HG03097 (cell line): ENCODE measurements around the gene WSCD2.

Experiments used
- ATAC-seq: cut with Tn5 transposase; IDR thresholded peaks from one replicate; pipeline ENCODE4 v1.9.1; 2021; ENCODE audit not compliant: unreplicated experiment, low FRiP score

WSCD2 gene

DNA sequence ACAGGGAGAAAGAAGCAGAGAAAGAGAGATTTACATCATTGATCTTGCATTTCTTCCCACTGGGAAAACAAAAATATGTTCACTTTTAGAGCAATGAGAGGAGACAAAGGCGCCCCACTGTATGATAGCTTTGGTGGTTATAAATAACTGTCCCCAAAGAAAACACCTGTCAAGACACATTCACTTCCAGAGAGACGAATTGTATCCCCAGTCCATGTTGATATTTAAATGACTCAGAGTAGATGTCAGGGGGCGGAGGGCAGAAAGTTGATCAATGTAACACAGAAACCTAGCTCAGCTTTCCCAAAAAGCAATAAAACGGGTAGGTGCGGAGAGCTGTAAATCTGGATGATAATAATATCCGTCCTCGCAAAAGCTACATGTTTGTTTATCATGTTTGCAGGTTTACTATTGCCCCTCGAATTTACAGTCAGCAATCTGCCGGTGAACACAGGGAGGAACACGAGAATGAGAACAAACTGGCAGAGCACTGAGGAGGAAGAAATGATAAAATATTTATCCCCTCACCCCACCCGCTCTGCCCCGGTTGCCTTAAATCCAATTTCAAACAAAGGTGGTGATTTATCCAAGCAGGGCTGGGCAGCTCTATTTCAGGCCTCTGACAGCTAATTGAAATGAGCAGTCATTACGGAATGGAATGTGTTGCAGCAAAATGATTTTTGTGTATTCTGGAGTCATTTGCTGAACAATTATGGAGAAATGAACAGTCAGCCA is 125.6 kb downstream of the WSCD2 start:
- no peak for ATAC-seq

DNA sequence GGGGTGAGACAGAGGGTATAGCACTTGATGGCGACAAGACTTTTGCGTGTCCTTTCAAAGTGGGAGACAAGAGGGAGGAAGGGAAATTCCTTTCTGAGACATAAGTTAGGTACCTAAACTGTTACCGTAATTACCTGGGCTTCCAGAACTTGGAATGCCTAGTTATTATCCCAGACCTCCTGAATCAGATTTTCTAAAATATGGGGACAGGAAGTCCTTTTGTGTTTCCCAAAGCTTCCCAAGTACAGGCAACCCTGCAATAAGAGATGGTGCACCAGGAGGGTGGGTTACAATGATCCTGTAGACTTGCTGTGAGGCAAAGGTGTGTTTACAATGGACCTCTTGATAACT is 126.1 kb downstream of the WSCD2 start:
- ATAC-seq: no peak

DNA sequence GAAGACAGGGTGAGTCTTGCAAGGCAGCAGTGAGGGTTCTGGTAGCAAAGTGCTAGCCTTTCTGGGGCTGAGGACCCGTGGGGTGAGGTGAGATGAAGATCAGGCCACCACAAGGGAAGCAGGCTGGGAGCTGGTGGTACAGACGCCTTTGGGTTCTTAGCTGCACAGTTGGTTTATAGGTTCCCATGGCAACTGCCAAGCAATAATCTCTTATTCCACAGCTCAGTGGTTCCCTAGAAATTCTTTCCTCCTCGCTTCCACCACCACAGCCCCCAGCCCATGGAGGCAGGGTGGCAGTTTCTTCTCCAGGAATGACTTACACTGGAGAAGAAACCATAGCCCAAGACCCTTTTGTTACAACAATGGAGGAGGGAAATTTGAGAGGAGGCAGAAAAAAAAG is 127.9 kb downstream of the WSCD2 start:
- ATAC-seq: no peak

DNA sequence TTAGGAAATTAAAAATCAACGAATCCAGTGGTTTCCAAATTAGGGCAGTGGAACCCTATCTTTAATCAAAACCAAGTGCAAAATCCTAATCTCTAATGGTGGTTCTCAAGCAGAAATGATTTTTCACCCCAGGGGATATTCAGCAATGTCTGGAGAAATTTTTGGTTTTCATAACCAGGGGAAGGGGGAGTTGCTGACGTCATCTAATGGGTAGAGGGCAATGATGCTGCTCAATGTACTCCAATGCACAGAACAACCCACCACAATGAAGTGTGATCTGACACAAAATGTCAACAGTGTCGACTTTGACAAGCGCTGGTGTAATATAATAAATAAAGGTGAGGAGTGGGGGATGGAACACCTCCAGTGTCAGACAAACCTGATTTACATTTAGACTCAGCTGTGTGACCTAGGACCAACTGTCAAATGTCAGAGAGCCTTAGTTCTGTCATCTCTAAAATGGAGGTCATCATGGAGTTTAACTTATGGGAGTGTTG is 128.6 kb downstream of the WSCD2 start:
- ATAC-seq: no peak

DNA sequence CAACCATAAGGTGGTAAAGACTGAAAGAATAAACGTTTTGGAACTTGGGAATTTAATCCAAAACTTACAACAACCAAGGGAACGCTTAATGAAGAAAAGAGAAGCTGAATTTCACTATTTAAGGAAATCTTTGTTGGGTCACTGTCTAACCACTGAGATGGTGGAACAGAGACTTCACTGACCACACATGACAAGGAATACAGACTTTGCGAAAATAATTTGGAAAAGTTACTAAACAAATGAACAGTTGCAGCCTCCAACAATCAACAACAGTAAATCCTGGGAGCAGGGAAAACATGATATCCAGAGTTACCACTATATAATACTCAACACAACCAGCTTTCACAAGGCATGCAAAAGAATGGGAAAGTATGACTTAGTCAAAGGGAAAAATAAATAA is 131.0 kb downstream of the WSCD2 start:
- no peak for ATAC-seq

DNA sequence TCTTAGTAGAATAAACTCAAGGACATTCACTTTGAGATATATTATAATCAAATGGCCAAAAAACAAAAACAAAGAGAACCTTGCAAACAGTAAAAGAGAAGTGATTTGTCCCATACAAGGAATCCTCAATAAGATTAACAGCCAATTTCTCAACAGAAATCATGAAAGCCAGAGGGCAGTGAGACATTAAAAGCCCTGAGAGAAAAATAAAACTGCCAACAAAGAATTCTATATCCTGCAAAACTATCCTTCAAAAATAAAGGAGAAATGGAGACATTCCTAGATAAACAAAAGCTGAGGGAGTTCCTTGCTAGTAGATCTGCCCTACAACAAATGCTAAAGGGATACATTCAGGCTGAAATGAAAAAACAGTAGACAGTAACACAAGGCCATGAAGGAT is 131.9 kb downstream of the WSCD2 start:
- no peak for ATAC-seq

DNA sequence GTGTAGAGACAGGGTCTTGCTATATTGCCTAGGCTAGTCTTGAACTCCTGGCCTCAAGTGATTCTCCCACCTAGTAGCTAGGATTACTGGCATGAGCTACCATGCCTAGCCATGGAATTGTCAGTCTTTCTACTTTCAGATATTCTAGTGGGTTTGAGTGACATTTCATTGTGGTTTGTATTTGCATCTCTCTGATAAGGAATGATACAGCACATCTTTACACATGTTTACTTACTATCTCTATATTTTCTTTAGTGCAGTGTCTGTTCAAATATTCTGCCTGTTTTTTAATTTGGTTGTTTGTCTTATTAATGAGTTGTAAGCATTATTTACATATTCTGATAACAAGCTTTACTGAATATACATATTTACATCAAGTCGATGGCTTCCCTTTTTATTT is 136.4 kb downstream of the WSCD2 start:
- ATAC-seq: no peak

DNA sequence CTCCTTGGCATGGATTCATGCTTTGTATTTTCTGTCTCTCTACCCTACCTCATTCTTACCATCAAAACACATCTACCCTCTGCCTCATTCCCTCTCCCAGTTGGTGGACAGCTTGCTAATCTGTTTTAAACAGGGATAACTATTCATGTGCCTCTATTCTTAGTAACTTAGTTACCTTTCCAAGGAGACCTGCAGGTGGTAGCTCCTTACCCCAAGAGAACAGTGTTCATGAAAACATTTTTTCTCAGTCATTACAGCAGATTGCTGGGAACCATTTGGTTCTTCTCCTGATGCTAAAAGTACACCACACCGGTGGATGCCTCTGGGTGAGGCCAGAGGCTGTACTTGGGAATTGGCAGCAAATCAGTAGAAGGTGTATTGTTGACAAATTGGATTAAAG is 137.0 kb downstream of the WSCD2 start:
- ATAC-seq: no peak

DNA sequence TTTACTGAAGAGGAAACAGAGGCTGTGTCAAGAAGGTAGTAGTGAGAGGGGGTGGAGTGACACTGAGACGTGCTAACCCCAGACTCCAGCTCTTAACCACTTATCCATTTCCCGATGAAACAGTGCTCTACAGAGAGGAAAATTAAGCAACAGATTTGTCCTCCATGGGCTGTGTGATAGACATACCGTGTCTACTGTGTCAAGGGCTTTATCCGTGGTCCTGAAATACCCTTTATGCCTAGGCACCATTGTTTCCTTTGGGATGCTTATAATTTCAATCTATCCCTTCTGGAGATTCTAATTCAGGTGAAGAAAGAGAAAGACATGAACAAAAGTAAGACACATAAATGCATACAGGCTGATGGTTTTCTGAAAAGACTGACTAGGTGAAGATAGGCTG is 138.4 kb downstream of the WSCD2 start:
- ATAC-seq: no peak

DNA sequence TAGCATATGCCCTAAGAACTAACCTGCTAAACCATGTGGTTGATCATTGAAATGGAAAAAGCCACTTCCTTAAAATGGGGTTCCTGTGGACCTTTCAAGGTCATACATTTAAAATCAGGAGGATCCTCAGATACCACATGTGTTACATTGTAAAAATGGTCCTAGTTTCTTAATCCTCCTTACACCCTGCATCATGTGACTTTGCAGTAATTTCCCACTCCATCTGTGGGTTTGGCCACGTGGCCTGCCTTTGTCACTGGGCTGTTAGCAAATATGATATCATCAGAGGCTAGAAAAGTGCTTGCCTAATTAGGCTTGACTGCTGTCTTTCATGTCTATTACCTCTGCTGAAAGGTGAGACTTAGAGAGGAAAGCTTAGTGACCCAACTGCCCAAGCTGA is 139.3 kb downstream of the WSCD2 start:
- ATAC-seq: no peak

DNA sequence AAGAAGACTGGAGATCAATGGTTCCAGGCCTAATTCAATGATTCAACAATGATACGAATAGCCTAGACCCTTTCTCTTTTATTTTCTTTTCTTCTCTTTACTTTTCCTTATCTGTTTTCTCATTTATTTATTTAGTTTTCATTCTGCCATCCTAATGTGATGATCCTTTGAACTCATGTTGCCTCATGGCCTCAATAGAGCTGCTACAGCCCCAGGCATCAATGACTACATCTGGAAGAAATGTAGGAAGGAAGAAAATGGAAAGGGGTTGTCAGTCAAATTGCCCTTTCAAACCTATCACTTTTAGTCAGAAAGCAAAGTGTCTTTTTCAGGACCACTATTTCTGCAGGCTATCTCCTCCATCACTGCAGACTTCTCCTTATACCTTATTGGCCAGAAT is 140.1 kb downstream of the WSCD2 start:
- no peak for ATAC-seq

DNA sequence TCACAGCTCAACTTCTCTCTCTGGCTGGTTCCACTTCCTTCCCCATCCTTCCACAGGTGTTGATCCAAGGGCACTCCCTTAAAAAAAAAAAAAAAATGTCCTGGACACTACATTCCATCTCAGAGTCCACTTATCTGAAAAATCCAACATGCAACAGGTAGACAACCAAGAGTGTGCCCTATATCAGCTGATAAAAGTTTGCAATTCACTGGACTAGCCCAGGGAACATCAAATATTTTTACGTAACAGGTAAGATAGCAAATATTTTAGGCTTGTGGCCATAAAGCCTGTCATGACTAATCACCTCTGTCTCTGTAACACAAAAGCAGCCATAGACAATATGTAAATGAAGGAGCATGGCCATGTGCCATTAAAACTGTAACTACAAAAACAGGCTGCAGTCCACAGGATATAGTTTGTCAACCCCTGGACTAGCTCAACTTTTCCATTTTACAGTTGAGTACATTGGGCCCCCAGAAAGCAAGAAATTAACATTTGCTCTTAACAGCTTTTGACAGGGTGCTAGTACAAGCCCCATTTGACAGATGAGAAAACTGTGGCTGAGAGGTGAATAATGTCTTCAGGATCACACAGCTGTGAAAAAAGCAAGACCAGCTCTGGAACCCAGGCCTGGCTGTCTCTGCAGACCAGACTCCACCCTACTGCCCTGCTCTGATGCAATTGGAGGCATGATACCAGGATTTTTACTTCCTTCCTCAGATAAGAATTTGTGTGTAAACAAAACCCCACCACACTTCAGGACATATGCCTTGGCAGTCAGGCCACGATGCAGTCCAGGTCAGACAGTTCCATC is 141.2 kb downstream of the WSCD2 start:
- no peak for ATAC-seq

DNA sequence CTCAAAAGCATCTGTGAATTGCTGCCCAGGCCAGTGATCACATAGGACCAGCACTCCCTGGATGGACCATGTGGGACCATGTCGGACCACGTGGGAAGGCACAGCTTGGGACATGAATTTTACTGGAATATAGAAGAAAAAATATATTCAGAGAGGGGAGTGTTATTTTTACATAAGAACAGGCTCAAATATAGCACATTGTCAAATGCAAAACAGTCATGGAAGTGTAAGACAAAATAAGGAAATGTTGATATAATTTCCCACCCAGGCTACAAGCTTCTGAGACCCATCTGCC is 141.7 kb downstream of the WSCD2 start:
- ATAC-seq: no peak

DNA sequence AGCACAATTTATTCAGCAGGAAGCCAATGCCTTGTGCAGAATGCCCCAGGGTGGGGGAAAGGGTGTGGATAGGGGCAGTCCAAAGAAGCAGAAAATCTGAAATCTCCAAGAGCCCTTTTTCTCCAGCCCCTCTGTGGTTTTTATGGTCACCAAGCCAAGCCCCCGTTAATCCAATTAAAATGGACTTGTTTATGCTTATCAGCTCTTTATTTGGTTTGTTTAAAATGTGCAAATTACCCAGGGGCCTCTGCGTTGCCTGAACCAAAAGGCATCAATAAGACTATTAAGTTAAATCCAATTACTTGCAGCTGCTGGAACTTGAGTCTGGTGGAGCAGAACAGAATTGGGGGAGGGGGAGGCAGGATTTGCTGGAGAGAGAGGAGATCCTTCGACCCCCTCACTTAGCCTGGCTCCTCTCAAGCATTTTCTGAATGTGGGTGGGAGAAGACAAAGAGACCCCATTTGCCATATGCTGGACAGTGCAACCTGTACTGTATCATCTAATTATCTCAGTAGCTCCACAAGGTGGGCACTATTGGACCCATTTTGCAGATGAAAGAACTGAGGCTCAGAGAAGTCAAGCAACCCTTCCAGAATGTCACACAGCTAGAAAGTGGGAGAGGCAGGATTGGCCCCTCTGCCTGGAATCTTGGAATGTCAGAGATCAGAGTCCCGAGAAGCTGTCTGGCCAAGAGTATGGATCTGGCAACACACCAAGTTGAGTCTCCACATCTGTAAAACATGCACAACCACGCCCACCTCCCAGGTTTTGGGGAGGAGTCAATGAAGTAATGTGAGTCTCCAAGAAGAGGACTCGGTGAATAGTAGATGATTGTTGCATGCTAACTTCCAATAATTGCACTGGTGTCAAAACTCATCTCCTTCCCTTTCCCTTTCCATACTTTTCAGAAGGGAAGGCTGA is 143.1 kb downstream of the WSCD2 start:
- ATAC-seq: no peak

DNA sequence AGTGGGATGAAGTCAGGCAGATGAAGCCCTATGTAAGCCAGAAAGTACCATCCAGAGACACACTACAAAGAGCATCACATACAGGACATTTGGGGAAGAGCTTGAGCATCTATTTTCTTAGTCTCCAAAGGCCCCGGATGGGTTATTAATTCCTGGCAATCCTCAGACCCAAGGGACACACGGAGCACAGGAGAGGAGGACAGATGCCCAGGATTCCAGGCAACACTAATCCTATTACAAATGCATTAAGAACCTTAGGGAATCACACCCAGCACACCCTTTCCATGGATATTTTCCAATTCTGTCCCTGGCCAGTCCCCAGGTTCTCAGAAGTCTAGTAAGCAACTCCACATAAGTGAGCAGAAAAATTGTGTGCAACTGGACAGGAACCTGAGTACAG is 144.1 kb downstream of the WSCD2 start:
- ATAC-seq: no peak

DNA sequence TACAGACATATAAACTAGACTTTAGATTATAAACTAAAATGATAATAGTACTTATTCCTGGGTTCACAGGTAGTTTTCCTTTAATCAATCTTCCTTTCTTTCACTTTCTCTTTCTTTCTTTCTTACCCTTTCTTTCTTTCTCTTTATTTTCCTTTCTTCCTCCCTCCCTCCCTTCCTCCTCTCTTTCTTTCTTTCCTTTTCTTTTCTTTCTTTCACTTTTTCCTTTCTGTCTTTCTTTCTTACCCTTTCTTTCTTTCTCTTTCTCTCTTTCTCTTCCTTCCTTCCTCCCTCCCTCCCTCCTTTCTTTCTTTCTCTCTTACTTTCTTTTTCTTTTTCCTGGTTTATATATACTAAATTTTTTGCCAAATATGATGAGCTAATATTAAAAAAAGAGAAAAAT is 148.5 kb downstream of the WSCD2 start:
- no peak for ATAC-seq

DNA sequence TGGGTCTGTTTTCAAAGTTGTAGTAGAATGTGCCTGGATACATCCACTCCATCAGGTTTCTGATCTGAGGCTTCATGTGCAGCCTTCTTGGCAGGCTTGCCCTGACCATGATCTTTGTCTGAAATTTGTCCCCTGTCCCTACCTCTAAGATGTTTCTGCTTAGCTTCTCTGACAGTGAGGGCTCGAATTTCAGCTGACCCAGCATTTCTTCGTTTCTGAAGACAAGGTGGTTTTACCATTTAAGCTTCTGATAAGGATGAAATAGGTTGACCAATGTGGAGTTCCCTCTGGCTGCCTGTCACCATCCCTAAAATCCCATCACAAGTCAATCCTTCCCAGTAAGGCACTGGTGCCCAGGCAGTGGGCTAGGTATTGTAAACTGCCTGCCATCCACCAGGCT is 153.1 kb downstream of the WSCD2 start:
- no peak for ATAC-seq

DNA sequence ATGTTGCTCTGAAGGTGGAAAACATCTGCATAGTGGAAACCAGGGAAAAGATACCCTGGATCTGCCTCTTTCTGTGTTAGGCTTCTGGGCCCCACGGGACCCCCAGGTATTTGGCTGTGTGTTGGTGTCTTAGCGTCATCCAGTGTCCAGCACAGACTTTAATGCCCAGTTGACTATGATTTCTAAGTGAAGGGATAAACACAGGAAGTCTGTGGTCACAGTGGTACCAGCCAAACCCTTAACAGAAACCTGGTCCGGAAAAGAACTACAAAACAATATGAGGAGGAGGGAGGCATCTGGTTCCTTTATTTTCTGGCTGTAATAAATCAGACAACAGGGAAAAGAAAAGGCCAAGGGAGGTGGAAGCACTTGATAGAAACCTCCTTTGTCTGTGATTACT is 153.6 kb downstream of the WSCD2 start:
- ATAC-seq: no peak

DNA sequence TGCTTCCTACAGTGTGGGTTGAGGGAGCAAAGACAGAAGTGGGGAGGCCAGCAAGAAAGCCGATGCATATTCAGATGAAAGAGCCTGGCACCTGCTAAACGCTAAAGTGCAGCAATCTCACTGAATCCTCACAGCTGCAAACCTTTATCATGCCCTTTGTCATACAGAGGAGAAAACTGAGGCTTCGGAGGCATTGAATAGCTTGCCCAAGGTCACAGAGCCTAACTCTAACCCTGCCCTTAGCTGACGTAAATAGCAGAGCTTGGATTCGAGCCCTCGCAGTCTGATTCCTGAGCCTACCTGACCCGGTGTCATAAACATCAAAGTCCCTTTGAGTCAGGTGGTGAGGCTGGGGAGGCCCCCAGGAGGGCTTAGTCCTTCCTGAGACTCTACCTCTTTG is 155.1 kb downstream of the WSCD2 start:
- ATAC-seq: no peak

DNA sequence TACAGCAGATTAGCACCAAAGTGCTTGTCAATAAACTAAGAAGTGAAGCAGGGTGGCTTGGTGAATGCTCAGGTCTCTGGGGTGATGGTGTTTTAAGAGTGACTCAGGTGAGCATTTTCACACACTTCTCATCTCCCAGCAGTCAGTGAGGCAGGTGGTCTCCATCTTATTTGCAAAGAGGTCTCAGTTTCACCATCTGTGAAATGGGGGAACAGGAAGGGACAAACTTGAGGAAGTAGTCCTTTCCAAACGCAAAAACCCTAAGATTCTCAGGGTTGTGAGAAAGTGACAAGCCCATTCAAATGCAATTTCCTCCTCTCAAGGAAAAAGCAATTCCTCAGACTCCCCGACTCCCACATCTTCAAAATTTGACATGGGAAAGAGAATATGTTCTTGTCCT is 155.9 kb downstream of the WSCD2 start:
- ATAC-seq: no peak

DNA sequence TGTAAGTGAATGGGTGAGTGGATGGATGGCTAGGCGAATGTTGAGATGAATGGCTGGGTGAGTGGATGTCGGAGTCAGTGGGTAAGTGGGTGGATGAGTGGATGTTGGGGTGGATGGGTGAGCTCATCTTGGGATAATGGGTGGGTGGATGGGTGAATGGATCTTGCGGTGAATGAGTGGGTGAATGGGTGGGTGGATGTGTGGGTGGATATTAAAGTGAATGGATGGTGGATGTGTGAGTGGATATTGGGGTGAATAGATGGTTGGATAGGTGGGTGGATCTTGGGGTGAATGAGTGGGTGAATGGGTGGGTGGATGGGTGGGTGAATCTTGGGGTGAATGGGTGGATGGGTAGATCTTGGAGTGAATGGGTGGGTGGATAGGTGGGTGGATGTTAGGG is 158.1 kb downstream of the WSCD2 start:
- no peak for ATAC-seq
